ENCODE results near the gene PDZD4.
A peak's percentile ranks its signal among the peaks of the same experiment; 100 is the strongest.

Gene PDZD4

GRCh38 chrX:153805436-153805835, 24.9 kb downstream of the PDZD4 start:
- DNase-seq = no peak

GRCh38 chrX:153804621-153805020, 25.7 kb downstream of the PDZD4 start:
- no peak for DNase-seq

- DNase-seq = no peak
Measured at GRCh38 chrX:153804100-153804595, 26.2 kb downstream of the PDZD4 start.

GRCh38 chrX:153803211-153804099, 26.9 kb downstream of the PDZD4 start:
- DNase-seq = no peak

- no peak for DNase-seq
Measured at GRCh38 chrX:153802513-153803045, 27.8 kb downstream of the PDZD4 start.

GRCh38 chrX:153801669-153802068, 28.7 kb downstream of the PDZD4 start:
- no peak for DNase-seq

GRCh38 chrX:153800746-153801145, 29.6 kb downstream of the PDZD4 start:
- no peak for DNase-seq

- DNase-seq = no peak
Measured at GRCh38 chrX:153800177-153800722, 30.1 kb downstream of the PDZD4 start.

GRCh38 chrX:153799326-153799725, 31.0 kb downstream of the PDZD4 start:
- no peak for DNase-seq

GRCh38 chrX:153797415-153798015, 32.8 kb downstream of the PDZD4 start:
- DNase-seq = no peak

- no peak for DNase-seq
Measured at GRCh38 chrX:153794897-153795816, 35.2 kb downstream of the PDZD4 start.

GRCh38 chrX:153794018-153794896, 36.1 kb downstream of the PDZD4 start, which contains the start of the genes IDH3G and SSR4:
IDH3G (minus strand) TSS chrX:153794375; CDS start chrX:153794326, 49 bp downstream.
SSR4 (plus strand) TSS chrX:153794668; CDS start chrX:153794688, 20 bp downstream.
- peak; percentile 95 for DNase-seq

- no peak for DNase-seq
Measured at GRCh38 chrX:153793291-153793690, 37.1 kb downstream of the PDZD4 start.

- no peak for DNase-seq
Measured at GRCh38 chrX:153792368-153792767, 38.0 kb downstream of the PDZD4 start.

GRCh38 chrX:153791104-153791852, 39.1 kb downstream of the PDZD4 start:
- no peak for DNase-seq

- DNase-seq = no peak
Measured at GRCh38 chrX:153789654-153790053, 40.7 kb downstream of the PDZD4 start.

- no peak for DNase-seq
Measured at GRCh38 chrX:153786669-153787068, 43.7 kb downstream of the PDZD4 start.

GRCh38 chrX:153784325-153784967, 45.9 kb downstream of the PDZD4 start:
- DNase-seq = no peak

- DNase-seq = no peak
Measured at GRCh38 chrX:153783378-153784013, 46.8 kb downstream of the PDZD4 start.
